Dendritic cell treated with granulocyte-macrophage colony-stimulating factor and Interleukin-4, amounts not matched to agents 40 ng/mL and 50 ng/mL, for 4 days (primary cell): ENCODE measurements around the gene TSPAN11.

Experiments
- H3K27ac Mint-ChIP-seq: one replicate; pipeline ENCODE4 v1.8.0; 2022; ENCODE audit warnings: mild to moderate bottlenecking, mixed read lengths
- H3K27me3 Mint-ChIP-seq: one replicate; pipeline ENCODE4 v1.8.0; 2022; ENCODE audit warnings: mild to moderate bottlenecking, mixed read lengths
- H3K36me3 Mint-ChIP-seq: one replicate; pipeline ENCODE4 v1.8.0; 2022; ENCODE audit warnings: low read depth, mixed read lengths
- H3K4me1 Mint-ChIP-seq: one replicate; pipeline ENCODE4 v1.8.0; 2022; ENCODE audit warnings: low read depth, mixed read lengths
- H3K4me3 Mint-ChIP-seq: one replicate; pipeline ENCODE4 v1.8.0; 2022; ENCODE audit warnings: mild to moderate bottlenecking, moderate library complexity, mixed read lengths
- H3K9me3 Mint-ChIP-seq: one replicate; pipeline ENCODE4 v1.8.0; 2022; ENCODE audit warnings: mixed read lengths
- intact Hi-C: fragments of 100-400 bp; cut with micrococcal nuclease; formaldehyde crosslinking; loops from one replicate; pipeline ENCODE4 v1.15.0; 2022

TSPAN11 gene

DNA sequence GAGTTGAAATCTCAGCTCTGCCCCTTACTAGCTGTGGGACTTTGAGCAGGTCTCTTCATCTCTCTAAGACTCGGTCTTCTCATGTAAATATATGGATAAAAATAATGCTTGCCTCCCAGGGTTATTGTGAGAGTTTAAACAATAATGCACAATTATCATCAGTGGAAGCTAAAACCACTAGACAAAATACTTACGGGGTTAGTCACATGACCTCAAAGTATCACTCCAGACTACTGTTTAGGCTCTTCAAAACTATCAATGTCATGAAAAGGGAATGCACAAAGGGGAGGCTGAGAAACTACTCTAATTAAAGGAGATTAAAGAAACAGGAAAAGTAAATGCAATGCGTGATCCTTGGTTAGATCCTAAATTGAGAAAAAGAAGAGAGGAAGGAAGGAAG, 24.5 kb upstream of the TSPAN11 start:
- no peaks in the 10 kb centered on the region for H3K27me3 Mint-ChIP-seq
- no peaks in the 10 kb centered on the region for H3K9me3 Mint-ChIP-seq
- no peak overlapping the region for H3K4me3 Mint-ChIP-seq
- intact Hi-C loops, result no loop called here
- no peaks in the 10 kb centered on the region for H3K4me1 Mint-ChIP-seq
- H3K36me3 Mint-ChIP-seq, result no peaks in the 10 kb centered on the region
- no peak overlapping the region for H3K27ac Mint-ChIP-seq

- H3K9me3 Mint-ChIP-seq, result no peaks in the 10 kb centered on the region
- H3K4me3 Mint-ChIP-seq, result no peak overlapping the region
- no peaks in the 10 kb centered on the region for H3K27me3 Mint-ChIP-seq
- H3K27ac Mint-ChIP-seq, result no peak overlapping the region
- no peaks in the 10 kb centered on the region for H3K36me3 Mint-ChIP-seq
- H3K4me1 Mint-ChIP-seq, result no peaks in the 10 kb centered on the region
- intact Hi-C loops, result no loop called here
These were observed 24.0 kb upstream of the TSPAN11 start for GRCh38 chr12:30902596-30902995.

DNA sequence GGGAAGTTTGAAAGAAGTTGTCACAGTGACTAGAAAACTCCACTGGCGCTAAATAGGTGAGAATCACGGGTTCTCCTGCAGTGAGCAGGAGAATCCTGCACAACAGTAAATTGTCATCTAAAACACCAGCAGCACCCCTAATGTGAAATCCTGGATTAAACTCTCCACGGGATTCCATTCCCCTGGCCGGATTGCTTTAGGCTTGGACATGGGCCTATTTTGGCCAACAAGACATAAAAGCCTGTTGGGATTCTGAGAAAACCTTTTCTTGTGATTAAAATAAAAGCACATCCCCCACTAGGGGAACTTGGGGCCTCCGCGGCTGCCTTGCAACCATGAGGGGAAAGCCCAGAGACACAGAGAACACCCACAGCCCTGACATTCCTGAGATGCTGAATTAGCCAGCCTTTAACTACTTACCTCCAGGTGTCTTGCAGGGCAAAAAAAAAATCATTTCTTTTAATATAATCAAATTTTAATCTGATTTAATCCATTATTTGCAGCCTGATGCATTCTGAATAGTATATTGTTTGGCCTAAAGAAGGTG, 21.0 kb upstream of the TSPAN11 start:
- no peak overlapping the region for H3K27ac Mint-ChIP-seq
- H3K4me1 Mint-ChIP-seq, result no peaks in the 10 kb centered on the region
- peaks cover 3% of the 10 kb centered on the region for H3K27me3 Mint-ChIP-seq
- intact Hi-C loops, result no loop called here
- H3K4me3 Mint-ChIP-seq, result no peak overlapping the region
- H3K36me3 Mint-ChIP-seq, result no peaks in the 10 kb centered on the region
- H3K9me3 Mint-ChIP-seq, result no peaks in the 10 kb centered on the region

GRCh38 chr12:30908076-30908721, 18.3 kb upstream of the TSPAN11 start:
- intact Hi-C loops, result no loop called here

DNA sequence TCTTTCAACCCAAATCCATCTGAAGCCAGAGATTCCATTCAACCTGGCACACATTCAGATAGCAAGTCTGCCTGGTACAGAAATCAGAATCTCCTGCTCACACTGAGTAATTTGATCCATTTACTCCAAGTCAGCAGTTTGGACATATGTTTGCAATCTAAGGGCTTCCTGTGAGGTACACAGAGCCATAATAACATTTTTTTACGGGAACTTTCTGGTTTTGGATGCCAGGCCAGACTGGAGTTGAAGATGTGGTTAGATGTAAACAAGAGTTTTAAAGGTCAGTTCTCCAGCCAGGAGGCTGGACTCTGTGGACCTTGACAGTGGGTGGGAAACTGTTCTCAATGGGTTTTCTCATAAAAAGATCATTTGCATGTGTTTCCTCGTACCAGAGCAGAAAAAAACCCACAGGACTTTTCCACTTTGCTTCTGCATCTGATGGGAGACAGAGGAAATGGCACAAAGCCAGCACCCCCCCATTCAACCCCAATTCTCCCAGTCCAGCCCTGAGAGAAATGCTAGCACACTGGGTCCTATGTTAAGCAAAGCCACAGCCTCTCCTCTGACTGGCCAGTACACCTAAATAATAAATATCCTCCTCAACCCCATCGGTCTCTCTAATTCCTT, 17.7 kb upstream of the TSPAN11 start:
- no peak overlapping the region for H3K4me3 Mint-ChIP-seq
- intact Hi-C loops, result no loop called here
- no peak overlapping the region for H3K27ac Mint-ChIP-seq
- H3K27me3 Mint-ChIP-seq, result peaks cover 3% of the 10 kb centered on the region
- peaks cover 9% of the 10 kb centered on the region for H3K9me3 Mint-ChIP-seq
- no peaks in the 10 kb centered on the region for H3K4me1 Mint-ChIP-seq
- H3K36me3 Mint-ChIP-seq, result no peaks in the 10 kb centered on the region

More at GRCh38 chr12:30908076-30908721, 18.3 kb upstream of the TSPAN11 start:
- Mint-ChIP-seq H3K27ac (no peak overlapping the region), H3K27me3 (peaks cover 3% of the 10 kb centered on the region), H3K4me1 (no peaks in the 10 kb centered on the region), H3K4me3 (no peak overlapping the region), H3K36me3 (no peaks in the 10 kb centered on the region), H3K9me3 (peaks cover 9% of the 10 kb centered on the region)

- Mint-ChIP-seq H3K9me3 (peaks cover 9% of the 10 kb centered on the region), H3K4me3 (no peak overlapping the region), H3K36me3 (no peaks in the 10 kb centered on the region), H3K27ac (no peak overlapping the region), H3K27me3 (peaks cover 3% of the 10 kb centered on the region), H3K4me1 (no peaks in the 10 kb centered on the region)
- intact Hi-C loops, result no loop called here
These were observed 17.1 kb upstream of the TSPAN11 start for GRCh38 chr12:30909349-30910037.

- H3K27me3 Mint-ChIP-seq, result peaks cover 3% of the 10 kb centered on the region
- no peak overlapping the region for H3K27ac Mint-ChIP-seq
- H3K4me3 Mint-ChIP-seq, result no peak overlapping the region
- intact Hi-C loops, result no loop called here
- peaks cover 9% of the 10 kb centered on the region for H3K9me3 Mint-ChIP-seq
- H3K36me3 Mint-ChIP-seq, result no peaks in the 10 kb centered on the region
- no peaks in the 10 kb centered on the region for H3K4me1 Mint-ChIP-seq
These were observed 16.6 kb upstream of the TSPAN11 start for GRCh38 chr12:30910038-30910350.

DNA sequence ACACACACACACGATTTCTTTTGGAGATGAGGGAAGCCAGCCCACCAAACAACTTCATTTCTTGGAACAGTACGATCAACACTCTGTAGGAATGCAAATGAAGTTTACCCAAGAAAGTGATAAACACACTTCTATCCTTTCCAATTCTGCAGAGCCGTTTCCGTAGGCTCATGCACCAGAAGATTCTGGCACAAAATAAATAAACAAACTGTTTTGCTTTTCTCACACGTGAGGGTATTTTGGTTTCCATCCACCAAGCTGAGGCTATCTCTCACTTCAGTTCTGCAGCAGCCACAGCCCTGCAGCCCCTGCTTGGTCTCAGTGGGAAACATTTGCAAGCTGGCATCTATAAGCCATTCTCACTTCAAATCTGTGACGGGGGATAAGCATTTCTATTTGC, 15.3 kb upstream of the TSPAN11 start:
- Mint-ChIP-seq H3K4me3 (no peak overlapping the region), H3K4me1 (no peaks in the 10 kb centered on the region), H3K36me3 (no peaks in the 10 kb centered on the region), H3K27ac (no peak overlapping the region), H3K9me3 (peaks cover 9% of the 10 kb centered on the region), H3K27me3 (peaks cover 3% of the 10 kb centered on the region)
- intact Hi-C loops, result no loop called here

DNA sequence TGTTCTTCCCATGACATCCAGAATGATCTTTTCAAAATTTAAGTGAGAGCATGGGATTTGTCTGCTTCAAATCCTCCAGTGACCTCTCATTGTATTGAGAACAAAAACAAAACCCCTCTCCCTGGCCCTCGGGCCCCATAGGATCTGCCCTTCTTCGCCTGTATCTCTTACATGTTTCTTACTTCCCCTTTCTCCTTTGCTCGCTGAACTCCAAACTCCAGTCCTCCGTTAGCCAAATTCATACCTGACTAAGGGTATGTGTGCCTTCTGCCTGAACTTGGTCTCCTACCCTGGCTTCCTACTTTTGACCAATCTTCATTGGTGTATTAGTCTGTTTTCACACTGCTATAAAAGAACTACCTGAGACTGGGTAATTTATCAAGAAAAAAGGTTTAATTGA, 13.2 kb upstream of the TSPAN11 start:
- H3K36me3 Mint-ChIP-seq, result no peaks in the 10 kb centered on the region
- H3K4me3 Mint-ChIP-seq, result no peak overlapping the region
- H3K27me3 Mint-ChIP-seq, result peaks cover 5% of the 10 kb centered on the region
- intact Hi-C loops, result no loop called here
- H3K4me1 Mint-ChIP-seq, result no peaks in the 10 kb centered on the region
- H3K9me3 Mint-ChIP-seq, result peaks cover 9% of the 10 kb centered on the region
- no peak overlapping the region for H3K27ac Mint-ChIP-seq

- peaks cover 9% of the 10 kb centered on the region for H3K9me3 Mint-ChIP-seq
- H3K36me3 Mint-ChIP-seq, result no peaks in the 10 kb centered on the region
- peaks cover 2% of the 10 kb centered on the region for H3K27me3 Mint-ChIP-seq
- H3K4me1 Mint-ChIP-seq, result no peaks in the 10 kb centered on the region
- intact Hi-C loops, result no loop called here
- H3K4me3 Mint-ChIP-seq, result no peak overlapping the region
- no peak overlapping the region for H3K27ac Mint-ChIP-seq
These were observed 11.5 kb upstream of the TSPAN11 start for GRCh38 chr12:30914986-30915591.

- H3K4me1 Mint-ChIP-seq, result no peaks in the 10 kb centered on the region
- intact Hi-C loops, result no loop called here
These were observed 3.5 kb upstream of the TSPAN11 start for GRCh38 chr12:30923057-30923456.

GRCh38 chr12:30925607-30926242, 823 bp upstream of the TSPAN11 start:
- Mint-ChIP-seq H3K36me3 (no peaks in the 10 kb centered on the region), H3K4me3 (no peak overlapping the region), H3K27me3 (peaks cover 46% of the 10 kb centered on the region), H3K4me1 (no peaks in the 10 kb centered on the region), H3K27ac (no peak overlapping the region), H3K9me3 (no peaks in the 10 kb centered on the region)
- intact Hi-C loops, result no loop called here

More at GRCh38 chr12:30923057-30923456, 3.5 kb upstream of the TSPAN11 start:
- no peaks in the 10 kb centered on the region for H3K9me3 Mint-ChIP-seq
- H3K27me3 Mint-ChIP-seq, result peaks cover 34% of the 10 kb centered on the region
- H3K27ac Mint-ChIP-seq, result no peak overlapping the region
- no peak overlapping the region for H3K4me3 Mint-ChIP-seq
- no peaks in the 10 kb centered on the region for H3K36me3 Mint-ChIP-seq

DNA sequence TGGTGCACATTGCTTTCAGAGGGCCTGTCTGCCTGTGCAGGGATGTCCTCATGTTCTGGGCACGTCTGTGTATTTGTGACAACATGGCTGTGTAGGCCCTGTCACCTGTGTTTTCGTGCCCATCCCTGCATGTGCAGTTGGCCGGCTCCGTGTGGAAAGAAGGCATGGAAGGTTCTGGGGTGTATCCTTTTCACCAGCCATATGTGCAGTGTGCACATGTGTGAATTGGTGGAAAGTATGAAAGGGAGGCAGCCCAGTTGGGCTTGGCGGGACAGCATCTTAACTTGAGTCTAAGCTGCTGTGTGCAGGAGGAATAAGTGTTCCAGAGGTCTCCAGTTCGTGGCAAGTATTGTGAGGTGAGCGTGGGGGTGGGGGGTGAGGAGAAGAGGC, 669 bp downstream of the TSPAN11 start:
- intact Hi-C loops, result no loop called here
- Mint-ChIP-seq H3K9me3 (no peaks in the 10 kb centered on the region), H3K4me3 (no peak overlapping the region), H3K27ac (no peak overlapping the region), H3K36me3 (no peaks in the 10 kb centered on the region), H3K27me3 (peaks cover 46% of the 10 kb centered on the region), H3K4me1 (no peaks in the 10 kb centered on the region)
